ENCODE measurements around the gene PAK4. TPM values are rescaled to one million over a fixed set of nuclear protein-coding genes. Genes with fewer than 3 reads are reported as not detected.

The PAK4 gene
- total and polyA plus RNA-seq, 2 of the 8 experiments (the other 6 are each of a cell fraction or from before 2014, with no cell fraction given), result 50.7 to 64.4 TPM

DNA sequence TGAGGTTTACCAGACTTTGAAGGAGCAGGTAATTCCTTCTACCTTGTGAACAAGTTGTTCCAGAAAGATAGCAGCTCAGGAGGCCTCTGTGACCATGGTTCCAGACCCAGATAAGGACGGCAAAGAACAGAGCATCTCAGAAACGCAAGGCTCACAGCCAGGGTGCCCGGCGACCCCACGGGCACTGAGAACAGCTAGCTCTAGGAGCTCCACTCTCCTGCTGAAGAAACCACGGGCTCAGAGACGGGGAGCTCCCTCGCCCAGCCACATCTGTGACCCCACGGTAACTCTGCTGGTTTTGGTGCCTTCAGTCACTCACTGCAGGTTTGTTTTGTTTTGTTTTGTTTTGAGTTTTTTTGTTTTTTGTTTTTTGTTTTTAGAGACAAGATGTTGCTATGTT is 55.2 kb downstream of the PAK4 start:
- peaks cover 0 to 15% (median 6%) of the 10 kb centered on the region in 4 experiments; a peak in 3 of 8 replicates for H3K36me3 ChIP-seq (ENCODE audit: control insufficient read depth in 2 of 4, insufficient read depth in 4 of 4, low read length in 3 of 4)
- DNase-seq (ENCODE audit: low read depth in 1 of 2, low spot score in 2 of 2) (no peak), FAIRE-seq (no peak)
- no peak overlapping the region for H3K4me3 ChIP-seq (ENCODE audit: extremely low read depth in 1 of 4, insufficient read depth in 2 of 4, low read depth in 3 of 4, low read length in 4 of 4)
- ChIA-PET CTCF (ENCODE audit: partially characterized antibody) (interaction anchor here (0.6 to 1.8 kb wide), 8 partner anchors 12 to 129 kb away, joined by 3 to 6 read pairs (median 4); partner anchors contain the start of gene SYCN), POLR2A (ENCODE audit: partially characterized antibody) (interaction anchor here (1.7 kb wide), 1 partner anchor 34 kb away, joined by 7 read pairs; no protein-coding TSS in a partner anchor)
- H3K4ac ChIP-seq (replicated peaks; ENCODE audit: insufficient read length, low read depth, low read length), result no peak overlapping the region
- no peak overlapping the region for H4K5ac ChIP-seq (ENCODE audit: insufficient read length, low read depth, low read length)
- no peak overlapping the region for H4K8ac ChIP-seq (ENCODE audit: extremely low read depth, insufficient read depth, low read length)
- no peak overlapping the region for H2AFZ ChIP-seq (ENCODE audit: low read length)
- no peaks in the 10 kb centered on the region for H3K27me3 ChIP-seq (replicated peaks in 1 of 4; ENCODE audit: control insufficient read depth in 3 of 4, extremely low read depth in 1 of 4, insufficient read depth in 3 of 4, low read length in 3 of 4)
- no peak overlapping the region for H3K14ac ChIP-seq (ENCODE audit: insufficient read length)
- no peak overlapping the region for H3K23ac ChIP-seq (ENCODE audit: insufficient read length)
- H2AK5ac ChIP-seq (ENCODE audit: low read depth, low read length), result no peak overlapping the region
- no peaks in the 10 kb centered on the region for H3K23me2 ChIP-seq (ENCODE audit: low read depth, low read length)
- no peak overlapping the region for H2BK15ac ChIP-seq (ENCODE audit: low read length)
- 88% methylated on average over 9 of the region's 9 CpGs; no CpG with 5 or more reads in 1 of the 2 experiments for WGBS, 2 experiments (ENCODE audit: extremely low coverage in 1 of 2, insufficient coverage in 1 of 2, insufficient read length in 1 of 2, insufficient replicate concordance in 2 of 2, low coverage in 1 of 2, low lambda C conversion rate in 2 of 2, missing lambda C conversion rate in 1 of 2)
- no peak overlapping the region for H3K18ac ChIP-seq (ENCODE audit: extremely low read depth, low read length)
- H3K9me3 ChIP-seq (ENCODE audit: insufficient read depth in 2 of 2, low read depth in 1 of 2, low read length in 1 of 2), result no peaks in the 10 kb centered on the region
- H3K79me1 ChIP-seq (ENCODE audit: low read depth, low read length), result no peaks in the 10 kb centered on the region
- no peak overlapping the region for H3K4me2 ChIP-seq (ENCODE audit: insufficient read depth in 1 of 2, low read depth in 2 of 2, low read length in 2 of 2)
- no peak overlapping the region for H3K9ac ChIP-seq (replicated peaks in 1 of 4; ENCODE audit: extremely low read depth in 1 of 4, low read depth in 3 of 4, low read length in 3 of 4)
- H4K20me1 ChIP-seq (replicated peaks in 1 of 2; ENCODE audit: control insufficient read depth in 1 of 2, insufficient read depth in 2 of 2, low read length in 2 of 2), result peaks cover 0 to 2% of the 10 kb centered on the region in 2 experiments
- H2BK12ac ChIP-seq (ENCODE audit: low read depth, low read length), result no peak overlapping the region
- H3K79me2 ChIP-seq (ENCODE audit: control insufficient read depth in 1 of 2, insufficient read depth in 2 of 2, low read length in 2 of 2), result no peaks in the 10 kb centered on the region
- H2BK20ac ChIP-seq (ENCODE audit: low read length), result no peak overlapping the region
- no peak overlapping the region for H4K91ac ChIP-seq (replicated peaks; ENCODE audit: insufficient read length, low read length)
- H2BK5ac ChIP-seq (ENCODE audit: low read depth, low read length), result no peak overlapping the region
- no peaks in the 10 kb centered on the region for H3K4me1 ChIP-seq (replicated peaks in 1 of 4; ENCODE audit: control insufficient read depth in 3 of 4, insufficient read depth in 4 of 4, low read length in 3 of 4)
- H2BK120ac ChIP-seq (replicated peaks; ENCODE audit: low read depth, low read length), result no peak overlapping the region
- H3K27ac ChIP-seq (ENCODE audit: low read depth, low read length), result no peak overlapping the region
- H3K56ac ChIP-seq (replicated peaks; ENCODE audit: insufficient read length, low read depth, low read length), result no peak overlapping the region
- TF ChIP-seq JUN (IDR thresholded peaks at IDR 0.05; ENCODE audit: low read depth, low read length) (no peak), CHD2 (IDR thresholded peaks at IDR 0.05; ENCODE audit: low read length) (no peak), POU5F1 (IDR thresholded peaks at IDR 0.05; ENCODE audit: low read depth, low read length) (no peak), GTF2F1 (IDR thresholded peaks at IDR 0.05; ENCODE audit: borderline replicate concordance, low read depth, low read length) (no peak), BRCA1 (IDR thresholded peaks at IDR 0.05; ENCODE audit: low read depth, low read length) (no peak), BACH1 (IDR thresholded peaks at IDR 0.05; ENCODE audit: low read length) (no peak), SP4 (IDR thresholded peaks at IDR 0.05; ENCODE audit: low read length) (no peak), EGR1 (IDR thresholded peaks at IDR 0.05; ENCODE audit: borderline replicate concordance, low read depth, low read length) (no peak), NANOG (IDR thresholded peaks at IDR 0.05; ENCODE audit: insufficient read depth, low read depth, low read length, poor library complexity, severe bottlenecking) (no peak), SRF (IDR thresholded peaks at IDR 0.05; ENCODE audit: low read depth, low read length) (no peak), TEAD4 (IDR thresholded peaks at IDR 0.05; ENCODE audit: low read depth, low read length) (no peak), SIX5 (IDR thresholded peaks at IDR 0.05; ENCODE audit: low read depth, low read length) (no peak), CTBP2 (IDR thresholded peaks at IDR 0.05; ENCODE audit: borderline replicate concordance, insufficient read depth, insufficient read length, low read length) (no peak), CHD1 (IDR thresholded peaks at IDR 0.05; ENCODE audit: low read depth, low read length) (no peak), POLR2A (IDR thresholded peaks at IDR 0.05; ENCODE audit: control extremely low read depth in 1 of 2, low read depth in 2 of 2, low read length in 2 of 2) (no peak), RBBP5 (IDR thresholded peaks at IDR 0.05; ENCODE audit: borderline replicate concordance, low read depth, low read length) (no peak)
